Activated T-helper 17 cell treated with anti-CD3 and anti-CD28 coated beads, Interleukin-2, amount 50 U/mL, for 72 hours (primary cell): ENCODE results near the gene DPP4. TPM values are rescaled to one million over a fixed set of nuclear protein-coding genes. Genes with fewer than 3 reads are reported as not detected.

Source experiments
- ATAC-seq: fragments of 150-1000 bp; cut with Tn5 transposase; replicated peaks from 2 replicates; pipeline ENCODE4 v1.10.0; 2021; ENCODE audit warnings: mild to moderate bottlenecking, moderate library complexity
- H3K27ac Mint-ChIP-seq: one replicate; pipeline ENCODE4 v1.8.0; 2022; ENCODE audit warnings: mixed read lengths
- H3K27me3 Mint-ChIP-seq: one replicate; pipeline ENCODE4 v1.8.0; 2022; ENCODE audit warnings: mixed read lengths
- H3K36me3 Mint-ChIP-seq: one replicate; pipeline ENCODE4 v1.8.0; 2022; ENCODE audit warnings: low read depth, mild to moderate bottlenecking, mixed read lengths
- H3K4me1 Mint-ChIP-seq: one replicate; pipeline ENCODE4 v1.8.0; 2022; ENCODE audit warnings: mixed read lengths
- H3K4me3 Mint-ChIP-seq: one replicate; pipeline ENCODE4 v1.8.0; 2022; ENCODE audit warnings: mild to moderate bottlenecking, mixed read lengths
- H3K9me3 Mint-ChIP-seq: one replicate; pipeline ENCODE4 v1.8.0; 2022; ENCODE audit warnings: mixed read lengths
- total RNA-seq, 2 donors: library from RNA; stranded (reverse); gene quantifications; one replicate each; pipeline ENCODE4 v1.2.3, GENCODE V29; 2022

DPP4 gene
- total RNA-seq, 2 donors from 2014 or later: 34.6 to 97.7 TPM

DNA sequence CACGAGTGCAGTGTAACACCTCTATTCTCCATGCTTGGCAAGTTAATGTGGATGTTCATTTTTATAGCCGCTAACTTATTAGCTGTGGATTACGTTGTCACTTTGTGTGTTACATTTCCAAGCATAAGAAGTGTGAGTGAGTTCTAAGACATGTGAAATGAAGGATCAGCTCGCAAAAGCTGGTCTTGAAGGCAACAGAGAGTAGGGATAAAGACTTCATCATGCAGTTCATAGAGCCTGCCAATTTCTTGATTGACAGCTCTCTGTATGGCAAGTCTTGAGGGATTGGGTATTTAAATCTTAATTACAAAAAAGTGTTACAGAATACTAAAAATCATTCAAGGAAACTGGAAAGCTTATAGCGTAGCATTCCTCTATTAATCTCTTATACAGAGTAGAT is 25.8 kb upstream of the DPP4 start:
- Mint-ChIP-seq H3K36me3 (no peaks in the 10 kb centered on the region), H3K9me3 (no peaks in the 10 kb centered on the region), H3K27ac (no peak overlapping the region), H3K4me1 (no peaks in the 10 kb centered on the region), H3K4me3 (no peak overlapping the region), H3K27me3 (no peaks in the 10 kb centered on the region)
- no peak for ATAC-seq

DNA sequence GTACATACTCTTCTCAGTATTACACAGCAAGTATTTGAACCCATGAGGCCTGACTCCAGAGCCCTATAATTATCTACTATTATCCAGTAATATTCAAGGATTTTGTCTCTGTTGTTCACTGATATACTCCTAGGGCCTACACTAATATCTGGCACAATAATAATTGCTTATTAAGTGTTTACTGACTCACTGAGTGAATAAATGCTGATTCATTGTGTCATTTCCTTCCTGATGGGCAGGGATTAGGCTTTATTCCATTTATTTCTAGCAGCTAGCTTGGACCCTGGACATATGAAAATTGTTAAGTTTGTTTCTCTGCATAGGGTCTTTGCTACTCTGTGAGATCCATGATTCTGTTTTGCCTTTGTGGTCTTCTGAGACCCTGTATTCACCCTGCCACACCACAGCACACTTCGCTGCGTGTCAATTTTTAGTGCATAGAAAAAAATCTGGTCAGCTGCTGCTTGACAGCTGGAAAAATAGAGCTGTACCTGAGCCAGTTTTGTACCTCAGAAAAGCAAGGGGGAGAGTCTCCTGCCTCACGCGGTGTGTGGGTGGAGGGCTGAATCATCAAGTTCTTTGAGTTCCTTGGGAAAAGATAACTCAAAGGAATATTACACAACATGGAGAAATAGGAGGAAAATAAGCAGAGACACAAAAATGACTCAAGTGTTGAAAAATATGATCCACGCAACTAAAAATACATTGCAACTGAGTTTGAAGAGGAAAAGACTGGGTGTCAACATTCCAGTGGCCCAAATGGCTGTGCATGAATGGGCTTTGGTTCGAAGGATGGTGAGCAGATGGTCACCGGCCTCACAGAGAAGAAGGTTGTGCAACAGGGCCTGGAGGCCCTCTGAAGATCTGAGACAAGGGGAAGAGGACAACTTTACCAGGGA is 18.9 kb upstream of the DPP4 start:
- H3K36me3 Mint-ChIP-seq: no peaks in the 10 kb centered on the region
- H3K9me3 Mint-ChIP-seq: no peaks in the 10 kb centered on the region
- no peak overlapping the region for H3K27ac Mint-ChIP-seq
- ATAC-seq: no peak
- H3K4me1 Mint-ChIP-seq: peaks cover 8% of the 10 kb centered on the region
- H3K27me3 Mint-ChIP-seq: no peaks in the 10 kb centered on the region
- no peak overlapping the region for H3K4me3 Mint-ChIP-seq

DNA sequence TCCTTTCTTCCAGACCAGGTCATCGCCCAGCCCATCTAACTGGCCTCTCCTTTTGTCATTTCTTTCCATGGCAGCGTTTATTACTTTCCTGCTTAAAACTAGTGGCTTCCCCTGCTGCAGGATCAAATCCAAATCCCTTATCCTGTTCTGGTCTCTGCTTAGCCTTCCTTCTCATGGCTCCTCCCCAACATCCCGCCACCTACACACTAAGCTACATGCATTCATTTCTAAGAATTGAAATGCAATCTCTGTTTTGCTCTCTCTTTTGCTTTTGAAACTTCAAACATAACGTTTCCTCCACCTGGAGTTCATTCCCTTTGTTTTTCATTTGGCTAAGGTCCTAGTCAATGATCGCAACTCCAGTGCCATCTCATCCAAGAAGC is 18.0 kb upstream of the DPP4 start:
- no peak for ATAC-seq
- no peaks in the 10 kb centered on the region for H3K27me3 Mint-ChIP-seq
- peaks cover 8% of the 10 kb centered on the region for H3K4me1 Mint-ChIP-seq
- no peak overlapping the region for H3K4me3 Mint-ChIP-seq
- H3K36me3 Mint-ChIP-seq: no peaks in the 10 kb centered on the region
- H3K9me3 Mint-ChIP-seq: no peaks in the 10 kb centered on the region
- no peak overlapping the region for H3K27ac Mint-ChIP-seq

GRCh38 chr2:162091325-162092007 is 17.5 kb upstream of the DPP4 start:
- Mint-ChIP-seq H3K4me3 (no peak overlapping the region), H3K27me3 (no peaks in the 10 kb centered on the region), H3K27ac (no peak overlapping the region), H3K4me1 (peaks cover 8% of the 10 kb centered on the region), H3K36me3 (no peaks in the 10 kb centered on the region), H3K9me3 (no peaks in the 10 kb centered on the region)
- ATAC-seq: peak; percentile 47

GRCh38 chr2:162090109-162090508 is 16.1 kb upstream of the DPP4 start:
- no peaks in the 10 kb centered on the region for H3K36me3 Mint-ChIP-seq
- no peaks in the 10 kb centered on the region for H3K9me3 Mint-ChIP-seq
- H3K27me3 Mint-ChIP-seq: no peaks in the 10 kb centered on the region
- ATAC-seq: no peak
- no peak overlapping the region for H3K27ac Mint-ChIP-seq
- peaks cover 8% of the 10 kb centered on the region for H3K4me1 Mint-ChIP-seq
- H3K4me3 Mint-ChIP-seq: no peak overlapping the region

- no peak for ATAC-seq
Measured at GRCh38 chr2:162086904-162087303, 12.9 kb upstream of the DPP4 start.

DNA sequence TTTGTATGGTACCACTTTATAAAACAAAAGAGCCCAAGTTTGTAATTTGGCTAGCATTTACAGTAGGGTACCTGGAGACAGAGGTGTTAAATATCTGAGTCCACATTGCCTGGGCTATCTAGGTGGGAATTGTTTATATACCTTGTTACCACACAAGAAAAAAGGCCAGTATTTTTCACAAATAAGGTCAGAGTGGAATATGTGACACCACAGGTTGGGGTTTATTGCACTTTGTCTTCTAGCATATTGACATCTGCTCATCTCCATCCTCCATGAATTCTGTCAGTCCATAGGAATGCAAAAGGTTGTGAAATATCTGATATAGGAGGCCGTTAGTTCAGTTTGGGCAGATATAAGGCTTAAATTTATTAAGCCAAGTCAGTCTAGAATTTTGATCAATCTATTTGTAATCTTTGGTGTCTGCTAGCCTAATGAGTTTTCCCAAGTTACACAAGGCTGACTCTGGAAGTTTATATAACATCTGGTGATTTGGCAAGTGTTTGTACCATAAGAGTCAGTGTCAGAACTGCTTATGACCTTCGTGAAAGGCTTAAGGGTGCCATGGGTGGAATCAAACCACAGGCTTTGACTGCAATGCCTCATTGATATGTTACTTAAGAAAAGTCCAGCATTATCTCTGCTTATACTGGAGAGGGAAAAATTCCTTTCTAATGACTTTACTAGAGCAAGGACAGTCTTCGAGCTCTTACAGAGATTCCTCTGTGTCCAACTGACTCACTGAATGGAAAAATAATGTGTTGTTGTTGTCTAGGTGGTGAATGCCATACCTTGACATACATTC is 11.3 kb upstream of the DPP4 start:
- no peak overlapping the region for H3K27ac Mint-ChIP-seq
- H3K36me3 Mint-ChIP-seq: no peaks in the 10 kb centered on the region
- H3K27me3 Mint-ChIP-seq: no peaks in the 10 kb centered on the region
- no peak for ATAC-seq
- no peak overlapping the region for H3K4me3 Mint-ChIP-seq
- no peaks in the 10 kb centered on the region for H3K4me1 Mint-ChIP-seq
- H3K9me3 Mint-ChIP-seq: no peaks in the 10 kb centered on the region

More at GRCh38 chr2:162086904-162087303, 12.9 kb upstream of the DPP4 start:
- Mint-ChIP-seq H3K27ac (no peak overlapping the region), H3K9me3 (no peaks in the 10 kb centered on the region), H3K4me3 (no peak overlapping the region), H3K4me1 (peaks cover 4% of the 10 kb centered on the region), H3K36me3 (no peaks in the 10 kb centered on the region), H3K27me3 (no peaks in the 10 kb centered on the region)

- no peak for ATAC-seq
- Mint-ChIP-seq H3K4me3 (no peak overlapping the region), H3K36me3 (no peaks in the 10 kb centered on the region), H3K4me1 (no peaks in the 10 kb centered on the region), H3K27me3 (no peaks in the 10 kb centered on the region), H3K27ac (no peak overlapping the region), H3K9me3 (no peaks in the 10 kb centered on the region)
Measured at GRCh38 chr2:162084536-162084935, 10.5 kb upstream of the DPP4 start.

- no peaks in the 10 kb centered on the region for H3K9me3 Mint-ChIP-seq
- H3K27ac Mint-ChIP-seq: no peak overlapping the region
- no peaks in the 10 kb centered on the region for H3K27me3 Mint-ChIP-seq
- no peaks in the 10 kb centered on the region for H3K36me3 Mint-ChIP-seq
- H3K4me3 Mint-ChIP-seq: no peak overlapping the region
- no peak for ATAC-seq
- H3K4me1 Mint-ChIP-seq: no peaks in the 10 kb centered on the region
Measured at GRCh38 chr2:162082681-162083080, 8.7 kb upstream of the DPP4 start.

DNA sequence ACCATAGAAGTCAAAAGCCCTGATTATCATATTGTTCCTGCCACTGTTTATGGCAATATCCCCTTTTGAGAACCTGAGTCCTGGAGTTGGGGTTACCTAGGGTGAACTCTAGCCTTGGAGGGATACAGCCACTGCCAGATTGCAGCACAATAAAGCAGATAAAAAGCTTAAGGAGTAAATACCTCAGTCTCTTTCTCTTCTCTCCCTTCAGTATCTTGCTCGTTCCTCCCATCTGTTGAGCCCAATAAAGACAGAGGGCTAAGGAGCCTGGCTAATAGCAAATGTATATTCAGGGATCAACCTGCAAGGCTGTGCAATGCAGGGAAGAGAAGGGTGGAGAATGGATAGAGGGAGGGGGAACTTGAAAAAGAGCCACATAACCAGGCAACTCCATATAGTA is 8.0 kb upstream of the DPP4 start:
- Mint-ChIP-seq H3K4me3 (no peak overlapping the region), H3K4me1 (no peaks in the 10 kb centered on the region), H3K27me3 (no peaks in the 10 kb centered on the region), H3K27ac (no peak overlapping the region), H3K36me3 (no peaks in the 10 kb centered on the region), H3K9me3 (no peaks in the 10 kb centered on the region)
- ATAC-seq: no peak

- peaks cover 4% of the 10 kb centered on the region for H3K4me1 Mint-ChIP-seq
Measured at GRCh38 chr2:162079514-162079913, 5.5 kb upstream of the DPP4 start.

GRCh38 chr2:162075689-162076132 is 1.7 kb upstream of the DPP4 start:
- no peaks in the 10 kb centered on the region for H3K27me3 Mint-ChIP-seq
- H3K4me1 Mint-ChIP-seq: peaks cover 17% of the 10 kb centered on the region
- peak overlapping the region; percentile 90 for H3K4me3 Mint-ChIP-seq
- ATAC-seq: no peak
- no peaks in the 10 kb centered on the region for H3K9me3 Mint-ChIP-seq
- H3K27ac Mint-ChIP-seq: no peak overlapping the region
- H3K36me3 Mint-ChIP-seq: peaks cover 22% of the 10 kb centered on the region

More at GRCh38 chr2:162079514-162079913, 5.5 kb upstream of the DPP4 start:
- Mint-ChIP-seq H3K9me3 (no peaks in the 10 kb centered on the region), H3K27ac (no peak overlapping the region), H3K27me3 (no peaks in the 10 kb centered on the region), H3K36me3 (no peaks in the 10 kb centered on the region), H3K4me3 (no peak overlapping the region)
- peak; percentile 20 for ATAC-seq

GRCh38 chr2:162074928-162075688 is 1.1 kb upstream of the DPP4 start:
- Mint-ChIP-seq H3K27ac (peak overlapping the region; percentile 84), H3K27me3 (no peaks in the 10 kb centered on the region), H3K36me3 (peaks cover 28% of the 10 kb centered on the region), H3K4me3 (peak overlapping the region; percentile 90), H3K4me1 (peaks cover 23% of the 10 kb centered on the region), H3K9me3 (no peaks in the 10 kb centered on the region)
- no peak for ATAC-seq

GRCh38 chr2:162074632-162074895 is 549 bp upstream of the DPP4 start:
- Mint-ChIP-seq H3K4me1 (peaks cover 24% of the 10 kb centered on the region), H3K4me3 (peak overlapping the region; percentile 90), H3K27ac (peak overlapping the region; percentile 84), H3K27me3 (no peaks in the 10 kb centered on the region), H3K9me3 (no peaks in the 10 kb centered on the region), H3K36me3 (peaks cover 29% of the 10 kb centered on the region)
- ATAC-seq: no peak
